ENCODE measurements around the gene ZSWIM4. TPM values are rescaled to one million over a fixed set of nuclear protein-coding genes. Genes with fewer than 3 reads are reported as not detected.

The ZSWIM4 gene
- polyA plus RNA-seq, 3 donors = 6.6 to 11.1 (median 9.8) TPM

DNA sequence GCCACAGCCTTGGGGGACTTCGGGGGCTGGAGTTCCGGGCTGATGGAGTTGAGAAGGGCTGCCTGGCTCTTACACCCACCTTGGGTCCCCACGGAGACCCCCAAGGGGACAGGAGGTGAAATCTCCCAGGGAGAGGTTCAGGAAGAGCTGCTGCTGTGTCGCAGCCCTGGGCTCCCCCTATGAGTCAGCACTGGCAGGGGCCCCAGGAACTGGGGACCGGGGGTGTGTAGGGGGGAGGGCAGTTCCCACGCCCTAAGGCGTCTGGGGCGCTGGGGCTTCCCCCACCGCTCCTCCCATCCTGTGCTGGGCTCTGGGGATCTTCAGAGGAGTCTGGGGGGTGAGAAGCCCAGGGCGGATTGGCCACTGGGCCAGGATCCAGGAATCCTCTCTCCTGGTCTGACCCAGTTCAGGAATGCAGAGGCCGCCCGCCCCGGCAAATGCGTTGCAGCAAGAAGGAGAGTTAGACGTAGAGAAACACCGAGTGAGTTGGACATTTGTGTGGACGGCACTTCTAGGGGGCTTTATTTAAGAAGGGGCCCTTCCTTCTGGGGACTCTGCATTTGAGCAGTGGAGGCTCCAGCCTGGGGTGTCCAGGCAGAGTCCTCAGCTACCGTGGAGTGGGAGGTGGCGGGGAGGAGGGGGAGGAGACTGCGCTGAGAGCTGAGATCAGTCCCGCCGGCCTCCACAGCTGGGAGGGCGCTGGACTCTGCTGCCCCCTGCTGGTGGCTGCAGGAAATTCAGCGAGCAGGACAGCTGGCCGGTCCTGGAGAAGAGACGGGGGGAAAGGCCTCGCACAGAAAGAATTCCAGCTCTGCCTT lies 66.7 kb downstream of the ZSWIM4 start:
- peak in 10 of 11 donors; percentile 87 to 94 (median 92) for DNase-seq (ENCODE audit: extremely low read depth in 1 of 11, low read depth in 9 of 11, low spot score in 4 of 11)

DNA sequence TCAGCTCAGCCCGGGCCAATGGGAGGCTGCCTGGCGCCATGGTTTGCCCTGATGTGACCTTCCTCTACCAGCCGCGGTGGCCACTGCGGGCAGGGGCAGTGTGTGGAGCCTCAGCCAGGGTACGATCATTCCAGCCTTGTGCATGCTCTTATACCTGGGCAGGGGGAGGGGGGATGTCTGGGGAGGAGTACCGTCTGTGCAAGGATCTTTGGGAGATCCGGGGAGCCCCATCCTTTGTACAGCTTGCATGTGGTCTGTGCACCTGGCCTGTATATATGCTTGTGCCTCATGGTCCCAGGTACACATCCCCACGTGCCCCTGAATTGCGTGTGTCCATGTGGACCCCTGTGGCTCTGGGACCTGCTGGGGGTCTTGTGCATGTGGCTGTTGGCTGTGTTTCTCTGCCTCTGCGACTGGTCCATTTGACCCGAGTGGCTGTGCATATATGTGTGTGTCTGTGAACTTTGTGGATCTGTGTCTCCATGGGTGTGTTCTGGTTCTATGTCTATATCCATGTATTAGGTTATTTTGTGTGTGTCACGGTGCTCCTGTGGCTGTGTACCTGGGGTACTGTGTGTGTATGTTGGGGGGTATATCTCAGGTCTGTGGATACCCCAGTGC lies 68.9 kb downstream of the ZSWIM4 start:
- no peak for DNase-seq (ENCODE audit: extremely low read depth in 1 of 11, low read depth in 9 of 11, low spot score in 4 of 11)

DNA sequence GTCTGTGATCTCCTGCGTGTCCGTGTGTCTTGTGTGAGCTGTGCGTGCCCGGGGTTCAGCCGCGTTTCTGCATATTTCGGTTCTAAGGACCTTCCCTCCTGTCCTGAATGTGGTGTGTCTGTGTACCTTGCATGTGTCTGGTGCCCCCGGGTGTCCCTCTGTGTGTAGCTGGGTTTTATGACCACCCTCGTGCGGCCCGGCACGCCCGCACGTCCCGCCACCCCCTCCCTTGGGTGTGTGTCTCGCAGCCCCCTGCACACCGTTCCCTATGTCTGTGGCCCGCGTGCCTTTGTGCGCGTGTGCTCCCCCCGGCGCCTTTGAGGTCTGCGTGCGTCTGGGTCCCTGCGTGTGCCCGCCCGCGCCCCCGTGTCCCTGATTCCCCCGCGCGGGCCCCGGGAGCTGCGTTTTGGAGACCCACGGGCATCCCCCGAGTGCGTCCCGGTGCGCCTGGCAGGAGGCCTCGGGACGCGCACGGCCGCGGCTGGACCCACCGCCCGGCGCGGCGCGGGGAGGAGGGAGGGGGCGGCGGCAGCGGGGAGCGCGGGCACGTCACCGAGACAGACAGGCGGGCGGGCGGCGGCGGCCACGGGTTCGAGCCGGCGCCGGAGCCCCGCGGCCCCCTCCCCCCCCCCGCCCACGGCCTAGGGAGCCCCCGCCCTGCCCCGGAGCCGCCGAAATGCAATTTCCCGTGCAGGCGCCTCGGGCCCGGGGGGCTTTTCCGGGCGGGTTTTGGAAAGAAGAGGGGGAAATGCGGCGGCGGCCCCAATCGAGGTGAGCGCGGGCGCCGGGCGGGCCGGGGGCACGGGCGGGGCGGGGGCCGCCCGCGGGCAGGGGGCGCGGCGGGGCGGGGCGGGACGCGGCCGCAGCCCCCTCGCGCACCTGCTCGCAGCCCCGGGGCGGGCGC lies 69.7 kb downstream of the ZSWIM4 start:
- no peak for DNase-seq (ENCODE audit: extremely low read depth in 1 of 11, low read depth in 9 of 11, low spot score in 4 of 11)

DNA sequence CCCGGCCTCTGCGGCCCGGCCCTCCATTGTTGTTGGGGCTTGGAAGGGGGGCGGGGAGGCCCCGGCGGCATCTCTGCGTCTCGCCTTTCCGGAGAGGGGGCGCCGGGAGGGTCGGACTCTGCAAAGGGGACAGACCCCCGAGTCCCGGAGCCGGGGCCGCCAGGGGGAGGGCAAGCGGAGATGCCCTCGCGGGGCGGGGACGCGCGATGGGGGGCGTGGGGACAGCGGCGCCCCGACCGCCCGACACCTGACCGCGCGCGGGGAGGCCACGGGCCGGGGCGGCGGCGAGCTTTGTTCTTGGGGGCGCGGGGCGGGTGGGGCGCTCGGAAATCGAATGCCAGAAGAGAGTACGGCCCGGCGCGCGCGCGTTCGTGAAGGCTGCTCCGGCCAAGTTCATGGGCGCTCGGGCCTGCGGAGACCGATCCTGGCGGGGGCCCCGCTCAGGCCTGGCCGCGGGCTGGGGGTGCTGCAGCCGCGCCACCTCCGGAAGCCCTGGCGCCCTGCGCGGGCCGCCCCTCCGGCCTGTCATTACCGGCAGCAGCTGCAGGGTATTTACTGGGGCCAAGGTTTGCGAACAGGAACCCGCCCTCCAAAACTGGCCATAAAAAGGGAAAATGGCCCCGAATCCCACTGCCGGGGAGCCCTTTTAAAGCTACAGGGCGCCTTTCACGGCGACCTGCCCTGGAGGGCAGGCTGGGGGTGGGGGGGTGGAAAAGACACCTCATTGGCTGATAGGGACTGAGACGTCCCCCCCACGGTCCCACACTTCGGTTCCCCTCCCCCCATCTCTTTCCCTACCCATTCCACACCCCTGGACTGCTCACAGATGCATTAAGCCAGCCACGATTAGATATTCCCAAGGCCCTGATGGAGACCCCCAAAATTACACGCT lies 70.6 kb downstream of the ZSWIM4 start:
- DNase-seq (ENCODE audit: extremely low read depth in 1 of 11, low read depth in 9 of 11, low spot score in 4 of 11) = no peak

DNA sequence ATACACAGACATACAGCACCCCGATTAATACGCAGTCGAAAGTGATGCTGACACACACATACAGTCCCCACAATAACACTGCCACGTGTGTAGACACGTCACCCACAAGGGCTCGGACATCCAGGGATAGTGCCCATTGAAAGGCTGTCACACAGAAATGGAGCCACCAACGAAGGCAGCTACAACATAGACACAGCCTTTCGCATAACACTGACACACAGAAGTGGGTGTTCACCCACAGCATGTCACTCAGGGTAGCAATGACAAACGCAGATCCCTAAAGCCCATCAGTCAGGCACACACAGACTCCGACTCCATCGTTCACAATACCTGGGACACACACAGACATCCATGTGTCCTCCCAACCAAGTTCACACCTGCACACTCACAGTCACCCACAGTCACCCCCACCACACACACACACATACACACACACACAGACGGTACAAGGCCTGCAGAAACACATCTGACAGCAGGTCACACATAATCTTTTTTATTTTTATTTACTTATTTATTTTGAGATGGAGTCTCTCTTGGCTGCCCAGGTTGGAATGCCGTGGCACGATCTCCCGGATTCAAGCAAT lies 71.3 kb downstream of the ZSWIM4 start:
- no peak for DNase-seq (ENCODE audit: extremely low read depth in 1 of 11, low read depth in 9 of 11, low spot score in 4 of 11)

DNA sequence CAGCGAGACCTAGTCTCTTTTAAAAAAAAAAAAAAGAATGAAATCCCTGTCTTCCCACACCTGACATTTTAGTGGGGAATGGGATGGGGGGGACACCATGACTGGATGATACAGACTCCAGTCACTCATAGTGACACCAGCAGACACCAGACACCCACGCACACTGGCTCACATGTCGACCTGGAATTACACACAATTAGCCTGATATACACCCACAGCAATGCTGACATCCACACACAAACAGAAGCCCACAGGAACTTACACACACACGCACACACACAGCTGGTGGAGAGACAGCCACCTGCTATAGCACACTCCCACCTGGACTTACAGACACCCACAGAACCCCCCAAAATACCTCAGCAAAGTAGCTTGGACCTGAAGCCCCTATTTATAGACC lies 73.4 kb downstream of the ZSWIM4 start:
- DNase-seq (ENCODE audit: extremely low read depth in 1 of 11, low read depth in 9 of 11, low spot score in 4 of 11) = no peak

DNA sequence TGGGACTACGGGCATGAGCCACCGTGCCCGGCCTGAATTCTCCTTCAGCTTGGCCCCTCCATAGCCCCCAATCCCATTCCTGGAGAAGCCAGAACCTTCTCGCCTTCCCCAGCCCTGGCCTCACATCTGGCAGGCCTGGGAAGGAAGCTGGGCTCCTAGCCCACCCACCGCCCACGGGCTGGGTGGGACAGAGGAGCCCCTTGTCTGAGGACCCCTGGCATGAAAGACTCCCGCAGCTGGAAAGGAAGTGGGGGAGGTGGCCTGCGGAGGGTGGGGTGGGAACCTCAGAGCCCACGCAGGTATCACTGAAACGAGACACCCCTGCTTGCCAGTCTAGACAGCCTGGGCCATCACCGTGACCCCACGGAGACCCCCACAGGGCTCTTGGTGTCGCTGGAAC lies 74.0 kb downstream of the ZSWIM4 start:
- DNase-seq (ENCODE audit: extremely low read depth in 1 of 11, low read depth in 9 of 11, low spot score in 4 of 11) = no peak

DNA sequence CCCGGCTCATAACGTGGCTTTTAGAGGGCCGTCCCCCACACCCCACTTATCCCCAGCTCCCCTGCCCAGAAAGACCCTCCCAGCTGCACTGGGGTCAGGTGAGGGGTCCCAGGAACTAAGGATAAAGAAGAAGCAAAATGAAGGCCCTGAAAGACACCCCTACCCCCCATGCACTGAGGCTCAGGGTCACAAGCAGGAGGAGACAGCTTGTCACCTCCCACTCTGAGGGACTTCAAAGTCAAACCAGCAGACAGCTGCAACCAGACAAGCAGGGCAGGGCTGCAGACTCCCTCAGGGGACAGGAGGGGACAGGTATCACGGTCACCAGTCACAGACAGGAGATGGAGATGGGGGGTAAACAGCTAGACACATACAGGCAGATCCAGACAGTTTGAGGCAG lies 75.6 kb downstream of the ZSWIM4 start:
- no peak for DNase-seq (ENCODE audit: extremely low read depth in 1 of 11, low read depth in 9 of 11, low spot score in 4 of 11)

DNA sequence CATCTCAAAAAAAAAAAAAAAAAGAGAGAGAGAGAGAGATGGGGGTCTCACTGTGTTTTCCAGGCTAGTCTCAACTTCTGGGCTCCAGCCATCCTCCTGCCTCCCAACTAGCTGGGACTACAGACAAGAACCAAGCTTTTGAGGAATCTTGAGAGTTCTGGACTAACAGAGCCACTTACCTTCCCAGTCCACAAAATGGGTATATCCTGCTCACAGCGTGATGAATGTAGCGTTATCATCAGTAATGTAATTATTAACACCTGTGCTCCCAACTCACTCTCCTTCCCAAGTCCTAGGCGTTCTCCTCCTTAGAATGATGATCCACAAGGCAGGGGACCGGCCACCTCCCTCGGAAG lies 77.1 kb downstream of the ZSWIM4 start:
- DNase-seq (ENCODE audit: extremely low read depth in 1 of 11, low read depth in 9 of 11, low spot score in 4 of 11) = no peak

DNA sequence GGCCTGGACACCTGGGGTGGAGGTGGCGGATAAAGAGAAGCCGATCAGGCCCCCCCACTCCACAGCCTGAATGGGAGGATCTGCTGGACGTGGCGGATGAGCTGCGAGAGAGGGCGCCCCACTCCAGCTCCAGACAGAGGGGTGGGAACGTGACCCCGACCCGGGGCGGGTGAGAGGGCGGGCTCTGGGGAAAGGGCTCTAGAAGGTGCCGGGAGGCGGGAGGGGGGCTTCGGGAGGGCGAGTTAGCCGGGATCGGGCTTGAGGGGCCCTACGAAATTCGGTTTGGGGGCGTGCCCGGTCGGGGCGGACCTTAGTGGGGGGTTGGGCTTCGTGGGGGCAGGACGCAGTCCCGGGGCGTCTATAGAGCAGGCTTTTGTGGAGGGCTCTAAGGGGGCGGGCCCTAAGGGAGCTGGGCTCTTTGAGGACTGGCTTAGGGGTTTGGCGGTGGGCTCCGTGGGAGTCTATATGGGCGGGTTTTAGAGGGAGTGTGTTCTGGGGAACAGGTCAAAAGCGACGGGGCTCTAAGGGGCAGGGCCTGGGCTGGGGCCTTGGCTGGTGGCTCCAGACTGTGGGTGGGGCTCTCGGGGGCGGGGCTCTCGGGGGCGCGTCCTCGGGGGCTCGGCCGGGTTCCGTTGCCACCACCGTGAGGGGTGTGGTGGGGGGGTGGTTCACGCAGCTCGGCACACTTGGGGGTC lies 77.6 kb downstream of the ZSWIM4 start:
- DNase-seq (ENCODE audit: extremely low read depth in 1 of 11, low read depth in 9 of 11, low spot score in 4 of 11) = no peak

DNA sequence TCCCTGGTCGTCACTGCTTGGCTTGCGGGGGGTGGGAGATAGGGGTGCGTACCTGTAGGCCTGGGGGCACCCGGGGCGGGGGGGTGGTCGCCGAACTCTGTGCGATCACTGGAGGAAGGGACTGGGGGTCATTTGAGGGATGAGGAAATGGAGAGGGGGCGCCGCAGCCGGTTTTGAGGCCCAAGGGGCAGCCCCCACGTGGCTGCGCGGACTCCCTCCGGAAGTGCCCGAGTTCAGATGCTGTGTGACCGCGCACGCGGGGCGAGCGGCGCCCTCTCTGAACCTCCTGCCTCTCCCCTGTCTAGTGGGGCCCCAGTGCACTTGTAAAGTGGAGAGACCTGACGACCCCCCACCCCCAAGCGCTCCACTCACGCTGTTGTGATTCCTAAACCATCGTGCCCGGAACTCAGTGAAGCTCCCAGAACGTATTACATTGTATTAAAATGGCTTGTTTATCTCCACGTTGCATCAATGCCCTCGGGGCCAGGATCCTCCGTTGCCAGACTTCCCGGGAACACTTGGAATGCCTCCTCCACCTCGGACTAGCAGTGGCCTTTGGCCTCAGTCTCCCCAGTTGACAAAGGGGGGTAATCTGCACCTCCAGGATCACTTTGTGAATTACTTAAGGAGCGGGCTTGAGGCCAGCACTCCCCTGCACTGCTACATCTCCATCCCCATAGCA lies 78.7 kb downstream of the ZSWIM4 start:
- no peak for DNase-seq (ENCODE audit: extremely low read depth in 1 of 11, low read depth in 9 of 11, low spot score in 4 of 11)

DNA sequence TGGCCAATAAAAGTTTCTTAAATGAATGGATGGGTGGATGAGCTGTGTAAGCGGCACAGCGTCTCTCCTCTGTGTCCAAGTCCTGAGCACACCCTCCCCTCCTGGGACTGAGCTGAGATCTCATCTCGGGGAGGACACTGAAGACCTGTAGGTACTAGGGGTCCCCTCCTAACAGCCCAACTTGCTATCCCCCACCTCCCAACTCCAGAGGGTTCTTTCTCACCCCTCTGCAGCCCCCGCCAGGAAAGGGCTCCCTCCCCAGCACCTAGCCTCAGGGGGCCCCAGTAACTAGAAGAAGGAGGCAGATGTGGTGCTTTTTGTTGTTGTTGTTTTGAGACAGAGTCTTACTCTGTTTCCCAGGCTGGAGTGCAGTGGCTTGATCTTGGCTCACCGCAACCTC lies 80.6 kb downstream of the ZSWIM4 start:
- no peak for DNase-seq (ENCODE audit: extremely low read depth in 1 of 11, low read depth in 9 of 11, low spot score in 4 of 11)

DNA sequence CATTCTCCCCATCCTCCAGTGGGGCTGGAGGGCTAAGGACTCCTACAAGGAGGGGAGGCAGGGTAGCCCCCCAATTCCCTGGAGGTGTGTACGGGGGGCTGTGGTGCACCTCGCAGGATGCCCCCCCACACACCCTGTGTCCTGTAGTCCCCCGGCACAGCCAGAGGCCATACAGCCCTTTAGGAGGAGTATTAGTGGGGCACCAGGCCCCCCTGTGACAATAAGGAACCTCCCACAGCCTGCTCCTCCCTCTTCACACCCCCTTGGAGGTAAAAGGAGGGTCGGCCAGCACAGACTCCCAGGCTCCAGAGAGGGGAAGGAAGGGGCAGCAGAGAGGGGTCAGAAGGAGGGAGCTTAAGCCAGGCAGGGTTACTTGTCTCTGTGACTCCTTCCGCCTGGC lies 81.6 kb downstream of the ZSWIM4 start, which contains the start of gene NANOS3:
TSS of gene NANOS3 (plus strand) at position 301 of the 400 bp plus-strand sequence. CDS start 115 bp downstream, outside the sequence.
- DNase-seq (ENCODE audit: extremely low read depth in 1 of 11, low read depth in 9 of 11, low spot score in 4 of 11) = no peak

DNA sequence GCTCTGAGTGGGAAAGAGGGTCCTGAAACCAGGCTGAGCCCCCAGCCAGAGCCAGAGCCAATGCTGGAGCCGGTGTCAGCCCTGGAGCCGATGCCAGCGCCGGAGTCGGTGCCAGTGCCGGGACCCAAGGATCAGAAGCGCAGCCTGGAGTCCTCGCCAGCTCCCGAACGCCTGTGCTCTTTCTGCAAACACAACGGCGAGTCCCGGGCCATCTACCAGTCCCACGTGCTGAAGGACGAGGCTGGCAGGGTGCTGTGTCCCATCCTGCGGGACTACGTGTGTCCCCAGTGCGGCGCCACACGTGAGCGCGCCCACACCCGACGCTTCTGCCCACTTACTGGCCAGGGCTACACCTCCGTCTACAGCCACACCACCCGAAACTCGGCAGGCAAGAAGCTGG lies 82.1 kb downstream of the ZSWIM4 start:
- DNase-seq (ENCODE audit: extremely low read depth in 1 of 11, low read depth in 9 of 11, low spot score in 4 of 11) = no peak

DNA sequence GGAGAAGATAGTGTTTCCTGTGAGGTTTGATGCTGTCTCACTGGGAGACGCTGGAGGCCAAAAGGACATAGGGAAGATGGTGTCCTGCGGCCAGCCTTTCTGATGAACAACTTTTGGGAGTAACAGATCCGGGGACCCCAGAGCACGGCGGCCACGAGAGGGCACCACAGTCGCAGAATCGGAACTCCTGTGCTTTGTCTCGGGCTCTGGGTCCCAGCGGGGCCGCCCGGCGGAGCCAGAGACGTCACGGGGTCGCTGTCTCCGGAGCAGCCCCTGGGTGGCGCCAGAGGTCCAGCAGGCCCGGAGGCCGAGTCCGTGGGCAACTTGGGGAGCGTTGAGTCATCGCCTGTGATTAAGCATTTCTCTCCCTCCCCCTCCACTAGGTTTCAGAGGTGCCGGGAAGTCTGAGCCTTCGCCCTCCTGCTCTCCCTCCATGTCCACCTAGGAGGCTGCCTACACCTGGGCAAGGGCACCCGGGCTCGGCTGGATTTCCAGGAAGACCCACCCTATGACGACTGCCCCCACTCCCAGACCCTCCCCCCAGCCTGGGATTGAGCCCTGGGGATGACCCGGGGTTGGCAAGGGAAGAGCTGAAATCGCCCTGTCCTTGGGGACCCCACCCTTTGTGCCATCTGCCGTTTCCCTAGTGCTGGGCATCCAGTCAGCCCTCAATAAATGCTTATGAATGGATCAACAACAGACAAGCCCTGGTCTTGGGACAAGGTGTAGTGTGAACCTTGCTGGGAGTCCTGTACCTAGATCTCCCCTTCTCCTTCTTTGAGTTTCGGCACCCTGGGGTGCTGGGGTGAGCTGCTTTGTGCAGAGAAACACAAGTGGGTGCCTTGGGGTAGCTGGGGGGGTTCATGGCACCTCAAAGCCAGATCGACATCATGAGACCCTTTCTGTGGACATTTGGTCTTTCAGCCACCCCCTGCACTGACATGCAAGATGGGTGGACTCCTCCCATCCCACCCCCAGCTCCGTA lies 85.1 kb downstream of the ZSWIM4 start:
- peak; percentile 80 to 94 (median 91) for DNase-seq (ENCODE audit: extremely low read depth in 1 of 11, low read depth in 9 of 11, low spot score in 4 of 11)

DNA sequence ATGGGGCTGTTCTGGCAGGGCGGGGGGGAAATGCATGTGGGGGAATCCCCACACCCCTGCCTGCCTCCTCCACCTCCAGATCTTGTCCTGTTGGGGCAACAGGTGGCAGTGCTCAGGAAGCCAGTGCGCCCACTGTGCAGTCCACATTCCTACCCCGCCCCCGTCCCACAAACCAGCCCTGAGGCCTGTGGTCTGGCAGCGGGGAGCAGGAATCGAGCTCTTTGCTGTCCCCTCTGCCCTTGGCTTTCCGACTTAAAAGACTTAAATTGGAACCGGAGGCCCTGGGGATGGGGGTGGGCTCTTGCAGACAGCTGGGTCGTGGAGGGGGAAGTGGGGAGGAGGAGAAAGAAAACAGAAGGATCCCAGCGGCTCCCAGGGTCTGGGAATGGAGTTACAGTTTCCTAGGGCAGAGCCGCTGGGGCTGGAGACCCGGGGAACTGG lies 86.0 kb downstream of the ZSWIM4 start:
- DNase-seq (ENCODE audit: extremely low read depth in 1 of 11, low read depth in 9 of 11, low spot score in 4 of 11) = no peak

Measured in renal cortex interstitium (tissue), 11 donors.